Measurements from ENCODE around the gene SLC25A10. TPM values are rescaled to one million over a fixed set of nuclear protein-coding genes. Genes with fewer than 3 reads are reported as not detected.

Gene SLC25A10
- total and polyA plus RNA-seq, 12 donors = 3.5 to 36.1 (median 20.5) TPM

DNA sequence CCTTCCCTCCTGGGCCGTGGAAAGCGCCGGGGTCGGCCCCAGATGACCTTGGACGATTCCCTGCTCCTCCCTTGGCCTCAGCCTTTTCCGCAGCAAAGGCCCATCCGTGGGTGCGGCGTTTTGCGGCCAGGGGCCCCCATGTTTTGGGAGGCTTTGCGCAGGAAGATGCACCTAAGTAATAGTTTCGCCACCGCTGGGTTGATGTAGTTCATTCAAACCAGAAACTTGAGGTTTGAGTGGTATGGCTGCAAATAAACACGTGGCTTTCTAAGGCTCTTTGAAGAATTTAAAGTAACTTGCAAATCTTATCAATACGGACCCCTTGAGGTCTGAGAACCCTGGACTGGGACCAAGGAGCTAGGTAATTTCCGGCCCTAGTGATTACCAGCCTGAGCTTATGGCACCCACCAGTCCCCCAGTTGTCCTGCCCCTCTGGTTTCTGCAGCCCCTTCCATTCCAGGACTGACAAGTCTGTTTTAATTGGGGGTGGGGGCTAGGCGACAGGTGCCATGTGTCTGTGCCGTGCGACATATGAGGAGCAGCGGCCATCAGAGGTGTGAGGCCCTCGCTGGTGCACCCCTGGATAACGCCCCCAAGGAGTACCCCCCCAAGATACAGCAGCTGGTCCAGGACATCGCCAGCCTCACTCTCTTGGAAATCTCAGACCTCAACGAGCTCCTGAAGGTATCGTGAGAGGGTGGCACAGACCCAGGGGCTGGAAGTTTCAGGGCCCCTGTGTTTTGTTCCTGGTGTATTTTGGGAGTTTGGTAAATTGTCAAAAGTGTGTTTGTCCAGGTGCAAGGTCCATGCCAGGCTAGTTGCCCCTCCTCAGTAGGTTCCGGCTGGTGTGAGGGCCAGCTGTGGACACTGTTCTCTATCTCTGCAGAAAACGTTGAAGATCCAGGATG, 8.1 kb upstream of the SLC25A10 start:
- WGBS, 4 donors = 19 to 38% (median 26%) methylated on average over 9 to 27 of the region's 27 CpGs
- intact Hi-C loops (cut with DNase I) = no loop called here
- TF ChIP-seq, protein P1, sequence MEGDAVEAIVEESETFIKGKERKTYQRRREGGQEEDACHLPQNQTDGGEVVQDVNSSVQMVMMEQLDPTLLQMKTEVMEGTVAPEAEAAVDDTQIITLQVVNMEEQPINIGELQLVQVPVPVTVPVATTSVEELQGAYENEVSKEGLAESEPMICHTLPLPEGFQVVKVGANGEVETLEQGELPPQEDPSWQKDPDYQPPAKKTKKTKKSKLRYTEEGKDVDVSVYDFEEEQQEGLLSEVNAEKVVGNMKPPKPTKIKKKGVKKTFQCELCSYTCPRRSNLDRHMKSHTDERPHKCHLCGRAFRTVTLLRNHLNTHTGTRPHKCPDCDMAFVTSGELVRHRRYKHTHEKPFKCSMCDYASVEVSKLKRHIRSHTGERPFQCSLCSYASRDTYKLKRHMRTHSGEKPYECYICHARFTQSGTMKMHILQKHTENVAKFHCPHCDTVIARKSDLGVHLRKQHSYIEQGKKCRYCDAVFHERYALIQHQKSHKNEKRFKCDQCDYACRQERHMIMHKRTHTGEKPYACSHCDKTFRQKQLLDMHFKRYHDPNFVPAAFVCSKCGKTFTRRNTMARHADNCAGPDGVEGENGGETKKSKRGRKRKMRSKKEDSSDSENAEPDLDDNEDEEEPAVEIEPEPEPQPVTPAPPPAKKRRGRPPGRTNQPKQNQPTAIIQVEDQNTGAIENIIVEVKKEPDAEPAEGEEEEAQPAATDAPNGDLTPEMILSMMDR (IDR thresholded peaks at IDR 0.05) = no peak
- TF ChIP-seq POLR2A (IDR thresholded peaks at IDR 0.05) = no peak
- no peak for DNase-seq
- Histone ChIP-seq H3K36me3 (replicated peaks in 1 of 2) (peaks cover 0 to 52% of the 10 kb centered on the region in 2 donors), H3K27ac (peak overlapping the region in 4 of 5 donors; percentile 88 to 100 (median 94)), H3K9me3 (replicated peaks in 1 of 3) (no peaks in the 10 kb centered on the region), H3K4me3 (peak overlapping the region; percentile 46 to 96 (median 70)), H3K27me3 (no peaks in the 10 kb centered on the region), H3K4me1 (replicated peaks in 1 of 2) (peaks cover 19 to 27% of the 10 kb centered on the region in 2 donors)

DNA sequence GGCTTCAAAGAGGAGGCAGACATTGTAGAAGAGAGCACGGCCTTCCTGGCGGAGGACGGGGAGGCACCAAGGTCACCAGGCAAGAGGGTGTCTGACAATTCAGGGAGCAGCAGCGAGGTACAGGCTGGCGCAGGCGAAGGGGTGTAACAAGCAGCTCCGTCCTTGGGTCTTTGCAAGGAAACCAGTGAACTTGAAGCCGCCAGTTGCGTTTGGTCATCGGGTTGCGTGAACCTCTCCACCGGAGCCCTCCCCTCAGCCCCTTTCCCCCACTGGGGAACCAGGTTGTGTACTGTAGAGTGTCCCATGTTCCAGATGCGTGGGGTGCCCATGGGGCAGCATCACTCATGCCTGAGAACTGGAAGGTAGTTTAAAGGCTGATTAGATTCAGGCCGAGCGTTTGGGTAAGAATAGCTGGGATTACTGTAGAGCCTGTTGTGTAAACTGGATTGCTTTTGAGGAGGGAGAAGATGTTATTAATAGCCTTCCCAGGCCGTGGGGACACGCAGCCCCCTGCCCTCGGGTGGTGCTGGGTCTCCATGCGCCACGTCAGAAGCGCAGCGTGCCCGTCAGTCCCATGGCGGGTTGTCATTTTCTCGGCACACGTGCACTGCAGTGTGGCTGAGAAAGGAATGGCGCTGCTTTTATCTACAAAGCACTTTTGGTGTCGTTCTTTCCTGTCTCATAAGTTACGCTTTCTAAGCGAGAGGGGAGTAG, 6.4 kb upstream of the SLC25A10 start:
- H3K9me3 ChIP-seq (replicated peaks in 1 of 3) = no peaks in the 10 kb centered on the region
- no peak overlapping the region for H3K4me3 ChIP-seq
- TF ChIP-seq, protein P1 (IDR thresholded peaks at IDR 0.05) = no peak
- no peak for TF ChIP-seq POLR2A (IDR thresholded peaks at IDR 0.05)
- peaks cover 0 to 39% of the 10 kb centered on the region in 2 donors for H3K36me3 ChIP-seq (replicated peaks in 1 of 2)
- H3K4me1 ChIP-seq (replicated peaks in 1 of 2) = peaks cover 19 to 30% of the 10 kb centered on the region in 2 donors
- peak in 1 of 7 donors; percentile 15 for DNase-seq
- no peak overlapping the region for H3K27ac ChIP-seq
- no peaks in the 10 kb centered on the region for H3K27me3 ChIP-seq
- WGBS, 4 donors = 91 to 95% (median 92%) methylated on average over 27 to 30 of the region's 30 CpGs
- intact Hi-C loops (cut with DNase I) = no loop called here

DNA sequence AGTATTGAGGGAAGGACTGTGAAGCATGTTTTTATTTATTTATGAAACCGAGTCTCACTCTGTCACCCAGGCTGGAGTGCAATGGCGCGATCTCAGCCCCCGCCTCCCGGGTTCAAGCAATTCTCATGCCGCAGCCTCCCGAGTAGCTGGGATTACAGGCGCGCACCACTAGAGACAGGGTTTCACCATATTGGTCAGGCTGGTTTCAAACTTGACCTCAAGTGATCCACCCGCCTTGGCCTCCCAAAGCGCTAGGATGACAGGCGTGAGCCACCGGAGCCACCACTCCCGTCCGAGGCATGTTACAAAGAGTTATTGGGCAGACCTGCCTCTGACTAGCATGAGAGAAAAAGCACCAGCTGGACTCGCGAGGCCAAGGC, 5.9 kb upstream of the SLC25A10 start:
- H3K9me3 ChIP-seq (replicated peaks in 1 of 3) = no peaks in the 10 kb centered on the region
- H3K27me3 ChIP-seq = no peaks in the 10 kb centered on the region
- H3K4me1 ChIP-seq (replicated peaks in 1 of 2) = peaks cover 22 to 30% of the 10 kb centered on the region in 2 donors
- H3K4me3 ChIP-seq = no peak overlapping the region
- no peak for DNase-seq
- intact Hi-C loops (cut with DNase I) = no loop called here
- WGBS, 4 donors = 93 to 96% (median 95%) methylated on average over 11 to 17 of the region's 17 CpGs
- no peak overlapping the region for H3K27ac ChIP-seq
- TF ChIP-seq, protein P1 (IDR thresholded peaks at IDR 0.05) = no peak
- peaks cover 0 to 34% of the 10 kb centered on the region in 2 donors for H3K36me3 ChIP-seq (replicated peaks in 1 of 2)
